ENCODE results near the gene ROPN1L. TPM values are rescaled to one million over a fixed set of nuclear protein-coding genes. Genes with fewer than 3 reads are reported as not detected.
A peak's percentile ranks its signal among the peaks of the same experiment; 100 is the strongest.
"Not testable (repeated sequence)": the region's sequence is repeated elsewhere in the genome, so short reads cannot be mapped to it uniquely, and the experiment has no call there.

ROPN1L gene
- 1 to 10 TPM in 1 of 4 donors, not detected in 3; 1.7 TPM for total RNA-seq

DNA sequence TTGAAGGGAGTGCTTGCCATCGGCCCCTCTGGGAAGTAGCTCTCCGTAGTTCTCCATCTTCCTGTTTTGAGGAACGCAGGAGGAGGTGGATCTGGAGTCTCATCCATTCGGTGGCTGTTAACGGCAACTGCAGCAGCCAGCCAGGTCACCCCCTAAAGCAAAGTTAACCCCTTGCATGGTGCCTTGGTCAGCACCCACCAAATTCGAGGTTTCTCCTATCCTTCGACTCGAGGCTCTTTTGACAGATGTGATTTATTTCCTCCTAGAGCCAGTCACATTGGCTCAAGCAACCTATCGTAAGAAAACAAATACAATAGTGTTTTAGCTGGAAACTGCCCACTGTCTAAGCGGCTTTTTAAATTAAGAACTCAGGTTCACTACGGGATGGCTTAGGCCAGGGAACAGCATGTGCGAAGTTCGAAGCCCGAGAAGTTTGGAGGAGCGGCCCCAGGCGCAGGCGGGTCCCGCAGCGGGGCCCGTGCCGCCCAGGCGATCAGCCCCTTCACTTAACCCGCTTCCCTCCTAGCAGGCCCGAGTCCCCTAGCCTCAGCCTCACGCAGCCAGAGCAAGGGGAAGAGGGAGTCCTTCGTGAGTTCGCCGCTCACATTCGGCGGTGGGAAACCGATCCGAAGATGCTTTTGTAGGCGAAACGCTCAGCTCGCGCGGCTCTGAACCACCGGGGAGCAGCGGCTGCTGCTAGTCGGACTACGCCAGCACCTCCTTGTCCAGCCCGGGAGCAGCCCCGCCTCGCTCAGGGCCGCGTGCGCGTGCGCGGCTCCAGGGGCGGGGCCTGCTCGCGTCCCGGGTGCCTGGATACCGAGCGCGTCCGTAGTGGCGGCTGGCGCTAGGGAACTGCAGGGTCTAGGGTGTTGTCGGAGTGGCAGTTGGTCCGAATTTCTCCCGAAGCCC lies at the start of gene ROPN1L:
TSS of gene ROPN1L (plus strand) at position 797 of the 909 bp plus-strand sequence. CDS start 289 bp downstream, outside the sequence.
- Histone ChIP-seq H3K9me3 (no peaks in the 10 kb centered on the region), H3K27ac (peak within 1 kb of the TSS; percentile 33 to 76 (median 71)), H3K36me3 (peaks cover 0 to 12% (median 0%) of the 10 kb centered on the region in 3 donors), H3K27me3 (no peaks in the 10 kb centered on the region), H3K4me1 (peaks cover 0 to 25% (median 6%) of the 10 kb centered on the region in 4 donors), H3K4me3 (peak within 1 kb of the TSS; percentile 41 to 75 (median 60))
- DNase-seq = peak; percentile 74 to 91 (median 90)
- TF ChIP-seq POLR2A (IDR thresholded peaks at IDR 0.05) = peak in 1 of 2 donors; percentile 41
- TF ChIP-seq, protein P1, sequence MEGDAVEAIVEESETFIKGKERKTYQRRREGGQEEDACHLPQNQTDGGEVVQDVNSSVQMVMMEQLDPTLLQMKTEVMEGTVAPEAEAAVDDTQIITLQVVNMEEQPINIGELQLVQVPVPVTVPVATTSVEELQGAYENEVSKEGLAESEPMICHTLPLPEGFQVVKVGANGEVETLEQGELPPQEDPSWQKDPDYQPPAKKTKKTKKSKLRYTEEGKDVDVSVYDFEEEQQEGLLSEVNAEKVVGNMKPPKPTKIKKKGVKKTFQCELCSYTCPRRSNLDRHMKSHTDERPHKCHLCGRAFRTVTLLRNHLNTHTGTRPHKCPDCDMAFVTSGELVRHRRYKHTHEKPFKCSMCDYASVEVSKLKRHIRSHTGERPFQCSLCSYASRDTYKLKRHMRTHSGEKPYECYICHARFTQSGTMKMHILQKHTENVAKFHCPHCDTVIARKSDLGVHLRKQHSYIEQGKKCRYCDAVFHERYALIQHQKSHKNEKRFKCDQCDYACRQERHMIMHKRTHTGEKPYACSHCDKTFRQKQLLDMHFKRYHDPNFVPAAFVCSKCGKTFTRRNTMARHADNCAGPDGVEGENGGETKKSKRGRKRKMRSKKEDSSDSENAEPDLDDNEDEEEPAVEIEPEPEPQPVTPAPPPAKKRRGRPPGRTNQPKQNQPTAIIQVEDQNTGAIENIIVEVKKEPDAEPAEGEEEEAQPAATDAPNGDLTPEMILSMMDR (IDR thresholded peaks at IDR 0.05) = peak in 1 of 6 experiments; percentile 8

- not testable (repeated sequence) for H3K4me3 ChIP-seq, H3K4me1 ChIP-seq, DNase-seq, H3K27me3 ChIP-seq, H3K27ac ChIP-seq, H3K9me3 ChIP-seq
- peaks cover 0 to 97% (median 0%) of the 10 kb centered on the region in 3 donors for H3K36me3 ChIP-seq
Observed at GRCh38 chr5:10392567-10393328, 48.9 kb upstream of the ROPN1L start.

DNA sequence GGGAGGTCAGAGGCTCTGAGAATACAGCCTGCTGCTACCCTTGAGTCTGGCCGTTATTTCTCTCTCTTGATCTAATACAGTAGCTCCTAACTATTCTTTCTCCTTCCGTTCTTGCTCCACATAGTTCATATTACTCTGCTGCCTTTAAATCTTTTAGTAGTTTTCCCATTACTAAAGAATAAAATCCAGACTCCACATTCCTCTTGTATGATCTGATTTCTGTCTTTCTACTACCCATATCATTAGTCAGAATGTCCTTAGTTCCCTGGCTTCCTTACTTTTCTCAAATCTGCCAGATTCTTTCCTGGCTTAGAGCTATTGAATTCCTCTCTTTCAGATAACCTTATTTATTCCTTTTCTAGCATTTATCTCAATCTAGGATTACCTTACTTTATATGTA lies 48.2 kb upstream of the ROPN1L start:
- no peaks in the 10 kb centered on the region for H3K4me1 ChIP-seq
- H3K27ac ChIP-seq = no peak overlapping the region
- no peaks in the 10 kb centered on the region for H3K27me3 ChIP-seq
- no peak for TF ChIP-seq POLR2A (IDR thresholded peaks at IDR 0.05)
- TF ChIP-seq, protein P1 (IDR thresholded peaks at IDR 0.05) = no peak
- no peak overlapping the region for H3K4me3 ChIP-seq
- DNase-seq = no peak
- H3K9me3 ChIP-seq = no peaks in the 10 kb centered on the region
- peaks cover 0 to 95% (median 0%) of the 10 kb centered on the region in 3 donors for H3K36me3 ChIP-seq

- Histone ChIP-seq H3K36me3 (peaks cover 0 to 69% (median 0%) of the 10 kb centered on the region in 3 donors), H3K9me3 (no peaks in the 10 kb centered on the region), H3K4me3 (no peak overlapping the region), H3K27me3 (no peaks in the 10 kb centered on the region), H3K27ac (no peak overlapping the region), H3K4me1 (no peaks in the 10 kb centered on the region)
- TF ChIP-seq, protein P1 (IDR thresholded peaks at IDR 0.05) = no peak
- no peak for TF ChIP-seq POLR2A (IDR thresholded peaks at IDR 0.05)
- DNase-seq = no peak
Observed at GRCh38 chr5:10396552-10396951, 45.1 kb upstream of the ROPN1L start.

GRCh38 chr5:10399839-10400238 lies 41.8 kb upstream of the ROPN1L start:
- H3K4me1 ChIP-seq = no peaks in the 10 kb centered on the region
- no peak for DNase-seq
- H3K27ac ChIP-seq = no peak overlapping the region
- no peak overlapping the region for H3K4me3 ChIP-seq
- TF ChIP-seq, protein P1 (IDR thresholded peaks at IDR 0.05) = no peak
- TF ChIP-seq POLR2A (IDR thresholded peaks at IDR 0.05) = no peak
- H3K9me3 ChIP-seq = no peaks in the 10 kb centered on the region
- H3K27me3 ChIP-seq = no peaks in the 10 kb centered on the region
- H3K36me3 ChIP-seq = peaks cover 0 to 69% (median 0%) of the 10 kb centered on the region in 3 donors
